Common myeloid progenitor, CD34-positive (primary cell): ENCODE data around the gene CD74.

ENCODE experiments used
- CTCF ChIA-PET: fragments of 350-600 bp; sonication (Branson Sonifier 250); formaldehyde crosslinking; loops from one replicate; lab custom pipeline; 2021; ENCODE audit warnings: antibody characterized with exemption; lab: Charles Lee
- POLR2A ChIA-PET: fragments of 350-600 bp; sonication (Branson Sonifier 250); formaldehyde crosslinking; loops from one replicate; lab custom pipeline; 2021; ENCODE audit warnings: antibody characterized with exemption; lab: Charles Lee
- DNase-seq, 3 donors: peaks; one replicate each; pipeline versions ENCODE4 v3.0.0 to v3.0.0-alpha.2; 2013
- H3K27ac ChIP-seq, 2 experiments: 1 replicate in 1 of 2; 2 replicates in 1 of 2; pipeline ENCODE4 v1.7.0; 2013; ENCODE audit warnings: inconsistent platforms in 2 of 2, low read length in 2 of 2, mild to moderate bottlenecking in 2 of 2, low read depth in 1 of 2, moderate library complexity in 1 of 2; ENCODE audit not compliant: severe bottlenecking in 2 of 2, insufficient read depth in 1 of 2, poor library complexity in 1 of 2
- H3K27me3 ChIP-seq, 5 experiments: replicated peaks in 2 of 5; 1 replicate in 3 of 5; 2 replicates in 2 of 5; pipeline versions ENCODE4 v1.6.1 to v1.7.0; 2013; ENCODE audit warnings: low read length in 4 of 5, mild to moderate bottlenecking in 2 of 5, moderate library complexity in 2 of 5, inconsistent platforms in 1 of 5; ENCODE audit not compliant: insufficient read depth in 5 of 5, control insufficient read depth in 4 of 5
- H3K36me3 ChIP-seq, 4 experiments: 1 replicate in 2 of 4; 2 replicates in 2 of 4; pipeline versions ENCODE4 v1.6.1 to v1.7.0; 2013; ENCODE audit warnings: low read length in 3 of 4, control low read depth in 1 of 4, mild to moderate bottlenecking in 1 of 4; ENCODE audit not compliant: control insufficient read depth in 4 of 4, insufficient read depth in 4 of 4
- H3K4me1 ChIP-seq, 4 experiments: 1 replicate in 3 of 4; 2 replicates in 1 of 4; pipeline versions ENCODE4 v1.6.1 to v1.7.1; 2013; ENCODE audit warnings: low read length in 3 of 4, mild to moderate bottlenecking in 3 of 4, control low read depth in 1 of 4, inconsistent platforms in 1 of 4, moderate library complexity in 1 of 4; ENCODE audit not compliant: control insufficient read depth in 4 of 4, insufficient read depth in 4 of 4; ENCODE audit errors: control extremely low read depth in 1 of 4
- H3K4me3 ChIP-seq, 7 experiments: 1 replicate in 4 of 7; 2 replicates in 3 of 7; pipeline versions ENCODE4 v1.5.1 to v1.7.0; 2013; ENCODE audit warnings: mild to moderate bottlenecking in 7 of 7, low read length in 6 of 7, moderate library complexity in 6 of 7, inconsistent platforms in 2 of 7, low read depth in 2 of 7, control low read depth in 1 of 7; ENCODE audit not compliant: insufficient read depth in 4 of 7, control insufficient read depth in 1 of 7; ENCODE audit errors: extremely low read depth in 1 of 7
- H3K9me3 ChIP-seq, 5 experiments: 1 replicate in 4 of 5; 2 replicates in 1 of 5; pipeline versions ENCODE4 v1.6.1 to v1.7.1; 2013; ENCODE audit warnings: low read length in 4 of 5, mild to moderate bottlenecking in 2 of 5, inconsistent platforms in 1 of 5, low read depth in 1 of 5, moderate library complexity in 1 of 5; ENCODE audit not compliant: control insufficient read depth in 4 of 5, insufficient read depth in 2 of 5; ENCODE audit errors: control extremely low read depth in 1 of 5
- WGBS: methylation state at CpG from one replicate; pipeline ENCODE4 v1.1.5; 2013; ENCODE audit not compliant: insufficient coverage; 5-methylcytosine and 5-hydroxymethylcytosine counted together

The CD74 gene

DNA sequence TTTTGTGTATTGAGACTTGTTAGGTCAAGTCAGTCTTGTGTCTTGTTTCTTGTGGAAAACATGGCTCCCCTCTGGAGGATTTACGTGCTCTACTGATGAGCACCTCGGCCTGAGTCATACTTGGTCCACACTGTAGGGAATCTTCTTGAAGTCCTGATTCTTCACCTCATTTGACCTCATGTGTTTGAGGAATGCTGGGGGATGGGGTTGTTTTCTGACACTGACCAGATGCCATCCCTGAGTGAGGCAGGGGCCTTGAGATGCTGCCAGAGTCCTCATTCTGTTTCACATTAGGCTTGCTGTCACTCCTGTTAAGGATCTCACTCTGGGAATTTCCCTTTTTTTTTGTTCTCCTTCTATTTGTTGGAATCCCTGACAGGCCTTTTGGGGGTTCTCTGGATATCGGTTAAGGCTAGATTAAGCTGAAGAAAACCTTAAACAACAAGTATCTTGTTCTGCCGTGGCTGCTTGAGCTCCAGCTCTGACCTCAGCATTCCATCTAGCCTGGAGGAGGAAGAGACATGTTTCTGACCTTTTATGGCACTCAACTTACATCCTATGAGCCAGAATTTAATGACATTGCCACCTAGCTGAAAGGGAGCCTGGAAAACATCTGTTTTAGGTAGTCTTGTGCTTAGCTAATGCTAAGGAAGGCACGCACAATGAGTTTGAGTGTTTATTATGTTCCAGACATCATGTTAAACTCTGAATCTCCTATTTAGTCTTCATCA lies 34.6 kb downstream of the CD74 start:
- Histone ChIP-seq H3K9me3 (no peaks in the 10 kb centered on the region), H3K4me3 (no peak overlapping the region), H3K36me3 (peaks cover 18 to 98% (median 87%) of the 10 kb centered on the region in 4 experiments), H3K27me3 (no peaks in the 10 kb centered on the region), H3K4me1 (no peaks in the 10 kb centered on the region), H3K27ac (no peak overlapping the region)
- DNase-seq: no peak
- 95% methylated on average over 4 of the region's 5 CpGs for WGBS
- CTCF ChIA-PET: interaction anchor here (0.9 to 1.8 kb wide), 4 partner anchors 13 to 33 kb away, joined by 3 to 4 read pairs (median 4); no protein-coding TSS in a partner anchor
- POLR2A ChIA-PET: interaction anchor here (0.6 to 1.3 kb wide), 5 partner anchors 8 to 21 kb away, joined by 3 to 4 read pairs (median 3); no protein-coding TSS in a partner anchor

DNA sequence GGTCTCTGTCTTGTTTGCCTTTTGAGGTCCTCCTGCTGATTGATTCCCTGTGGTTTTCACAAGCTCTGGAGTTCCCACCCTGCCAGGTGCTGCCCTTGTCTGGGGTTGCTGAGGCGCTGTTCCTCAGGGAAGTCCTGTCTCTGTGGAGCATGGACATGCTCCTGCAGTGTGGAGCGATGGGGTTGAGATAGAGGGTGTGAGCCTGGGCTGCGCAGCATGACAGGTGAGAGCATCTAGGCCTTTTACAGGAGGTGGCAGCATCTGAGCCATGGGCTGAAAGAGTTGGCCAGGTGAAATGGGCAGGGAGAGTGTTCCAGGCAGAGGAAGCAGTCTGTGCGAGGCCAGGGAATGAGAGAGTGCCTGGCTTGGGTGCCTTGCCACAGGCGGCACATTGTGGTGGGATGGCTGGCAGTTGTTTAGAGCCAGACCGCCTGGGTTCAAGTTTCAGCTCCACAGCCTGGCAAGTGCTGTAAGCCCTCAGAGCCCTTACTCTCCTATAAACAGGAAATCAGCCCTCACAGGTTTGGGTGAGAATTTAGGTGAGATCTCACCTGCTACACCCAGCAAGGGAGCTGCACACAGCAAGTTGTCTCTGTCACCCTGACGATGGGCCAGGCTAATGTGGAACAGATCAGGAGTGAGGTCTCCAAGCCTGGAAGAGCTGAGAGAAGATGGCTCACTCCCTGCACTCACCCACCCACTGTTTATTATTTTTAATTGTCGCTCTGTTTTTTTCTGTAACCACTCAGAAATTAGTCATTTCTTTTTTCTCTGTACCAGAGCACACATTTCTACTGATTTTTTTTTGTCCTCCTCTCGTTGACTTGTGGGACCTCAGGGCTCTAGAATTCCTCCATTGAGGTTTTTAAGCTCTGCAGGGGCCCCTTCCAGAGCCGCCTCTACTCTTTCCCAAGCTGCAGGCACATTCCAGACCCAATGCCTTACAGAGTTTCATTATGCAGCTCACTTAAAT lies 35.6 kb downstream of the CD74 start:
- CTCF ChIA-PET: interaction anchor here (1.0 to 1.8 kb wide), 4 partner anchors 13 to 34 kb away, joined by 3 to 4 read pairs (median 3); no protein-coding TSS in a partner anchor
- DNase-seq: no peak
- 95% methylated on average over 8 of the region's 10 CpGs for WGBS
- H3K27me3 ChIP-seq: no peaks in the 10 kb centered on the region
- H3K36me3 ChIP-seq: peaks cover 21 to 98% (median 86%) of the 10 kb centered on the region in 4 experiments
- no peaks in the 10 kb centered on the region for H3K4me1 ChIP-seq
- no peaks in the 10 kb centered on the region for H3K9me3 ChIP-seq
- POLR2A ChIA-PET: interaction anchor here (1.0 kb wide), 1 partner anchor 9 kb away, joined by 4 read pairs; no protein-coding TSS in a partner anchor
- H3K27ac ChIP-seq: no peak overlapping the region
- no peak overlapping the region for H3K4me3 ChIP-seq

DNA sequence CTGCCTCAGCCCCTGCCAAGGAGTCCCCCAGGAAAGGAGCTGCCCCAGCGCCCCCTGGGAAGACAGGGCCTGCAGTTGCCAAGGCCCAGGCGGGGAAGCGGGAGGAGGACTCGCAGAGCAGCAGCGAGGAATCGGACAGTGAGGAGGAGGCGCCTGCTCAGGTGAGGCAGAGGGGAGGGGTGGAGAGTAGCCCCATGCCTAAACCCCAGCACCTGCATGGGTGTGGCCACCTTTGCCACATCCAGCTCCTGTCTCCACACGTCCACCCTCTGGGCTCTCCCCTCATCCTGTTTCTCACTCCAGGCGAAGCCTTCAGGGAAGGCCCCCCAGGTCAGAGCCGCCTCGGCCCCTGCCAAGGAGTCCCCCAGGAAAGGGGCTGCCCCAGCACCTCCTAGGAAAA lies 38.1 kb downstream of the CD74 start:
- POLR2A ChIA-PET: no interaction called here

DNA sequence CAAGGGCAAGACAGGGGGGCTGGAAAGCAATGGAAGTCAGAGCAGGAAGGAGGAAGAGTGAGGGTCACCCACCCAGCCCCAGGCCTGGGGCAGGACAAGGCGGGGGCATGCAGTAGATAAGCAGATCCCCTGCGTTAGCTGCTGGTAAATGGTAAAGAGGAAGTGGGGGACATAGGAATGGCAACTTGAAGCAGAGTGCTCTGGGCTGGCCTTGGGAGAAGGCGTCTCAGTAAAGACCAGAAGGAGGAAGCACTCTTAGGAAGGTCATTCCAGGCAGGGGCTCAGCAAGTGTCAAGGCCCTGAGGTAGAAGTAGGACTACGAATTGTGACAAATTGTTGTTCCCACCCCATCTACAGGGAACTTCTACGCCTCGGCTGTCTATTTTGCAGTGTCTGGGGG lies 40.1 kb downstream of the CD74 start:
- H3K4me3 ChIP-seq: no peak overlapping the region
- POLR2A ChIA-PET: interaction anchor here (0.6 kb wide), 2 partner anchors 9 to 392 kb away, joined by 3 read pairs; no protein-coding TSS in a partner anchor
- H3K36me3 ChIP-seq: peaks cover 13 to 100% (median 88%) of the 10 kb centered on the region in 4 experiments
- CTCF ChIA-PET: interaction anchor here (1.0 to 3.3 kb wide), 3 partner anchors 9 to 25 kb away, joined by 3 to 10 read pairs (median 5); no protein-coding TSS in a partner anchor
- 96% methylated on average over 5 of the region's 6 CpGs for WGBS
- H3K27me3 ChIP-seq: no peaks in the 10 kb centered on the region
- H3K9me3 ChIP-seq: no peaks in the 10 kb centered on the region
- H3K27ac ChIP-seq: no peak overlapping the region
- H3K4me1 ChIP-seq: no peaks in the 10 kb centered on the region
- no peak for DNase-seq

More for the DNA sequence above, 38.1 kb downstream of the CD74 start:
- Histone ChIP-seq H3K4me3 (no peak overlapping the region), H3K4me1 (no peaks in the 10 kb centered on the region), H3K9me3 (no peaks in the 10 kb centered on the region), H3K27ac (no peak overlapping the region), H3K36me3 (peaks cover 12 to 100% (median 88%) of the 10 kb centered on the region in 4 experiments), H3K27me3 (no peaks in the 10 kb centered on the region)
- no peak for DNase-seq
- 92% methylated on average over 7 of the region's 11 CpGs for WGBS
- CTCF ChIA-PET: interaction anchor here (1.6 kb wide), 1 partner anchor 12 kb away, joined by 4 read pairs; no protein-coding TSS in a partner anchor

DNA sequence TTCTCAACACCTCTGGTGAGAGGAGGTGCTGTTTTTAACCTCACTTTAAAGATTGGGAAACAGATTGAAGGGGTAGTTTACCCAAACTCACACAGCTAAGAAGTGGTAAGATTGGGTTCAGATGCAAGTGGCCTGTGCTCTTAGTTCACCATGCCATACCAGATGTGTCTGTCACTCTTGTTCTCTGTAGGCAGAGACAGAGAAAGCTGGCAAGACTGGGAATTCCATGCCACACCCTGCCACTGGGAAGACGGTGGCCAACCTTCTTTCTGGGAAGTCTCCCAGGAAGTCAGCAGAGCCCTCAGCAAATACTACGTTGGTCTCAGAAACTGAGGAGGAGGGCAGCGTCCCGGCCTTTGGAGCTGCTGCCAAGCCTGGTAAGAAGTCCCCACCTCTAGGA lies 44.2 kb downstream of the CD74 start:
- no peak overlapping the region for H3K4me3 ChIP-seq
- CTCF ChIA-PET: interaction anchor here (1.2 kb wide), 2 partner anchors 17 to 19 kb away, joined by 3 to 6 read pairs; no protein-coding TSS in a partner anchor
- H3K4me1 ChIP-seq: no peaks in the 10 kb centered on the region
- no peaks in the 10 kb centered on the region for H3K27me3 ChIP-seq
- H3K9me3 ChIP-seq: no peaks in the 10 kb centered on the region
- peaks cover 20 to 93% (median 80%) of the 10 kb centered on the region in 4 experiments for H3K36me3 ChIP-seq
- POLR2A ChIA-PET: interaction anchor here (1.4 kb wide), 1 partner anchor 10 kb away, joined by 3 read pairs; no protein-coding TSS in a partner anchor
- 98% methylated on average over 4 of the region's 4 CpGs for WGBS
- no peak for DNase-seq
- H3K27ac ChIP-seq: no peak overlapping the region

DNA sequence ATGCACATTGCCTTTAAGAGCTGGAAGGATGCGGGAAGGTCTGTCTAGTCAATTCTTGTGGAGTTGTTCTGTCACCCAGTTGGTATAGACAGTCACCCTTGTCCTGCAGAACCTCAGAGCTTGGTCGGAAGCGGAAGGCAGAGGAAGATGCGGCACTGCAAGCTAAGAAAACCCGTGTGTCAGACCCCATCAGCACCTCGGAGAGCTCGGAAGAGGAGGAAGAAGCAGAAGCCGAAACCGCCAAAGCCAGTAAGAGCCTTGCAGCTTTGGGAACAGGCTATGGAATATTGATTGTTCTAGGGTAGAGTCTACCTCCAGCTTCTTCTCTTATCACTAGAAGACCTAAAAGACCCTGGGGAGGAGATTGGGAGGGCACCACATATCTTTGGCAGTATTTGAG lies 48.7 kb downstream of the CD74 start:
- Histone ChIP-seq H3K36me3 (peaks cover 28 to 85% (median 73%) of the 10 kb centered on the region in 4 experiments), H3K27me3 (no peaks in the 10 kb centered on the region), H3K4me3 (no peak overlapping the region), H3K4me1 (no peaks in the 10 kb centered on the region), H3K27ac (no peak overlapping the region), H3K9me3 (no peaks in the 10 kb centered on the region)
- WGBS: 94% methylated on average over 9 of the region's 9 CpGs
- ChIA-PET CTCF (interaction anchor here (1.2 to 4.4 kb wide), 5 partner anchors 12 to 31 kb away, joined by 3 to 29 read pairs (median 4); no protein-coding TSS in a partner anchor), POLR2A (no interaction called here)
- DNase-seq: no peak
